CD14-positive monocyte (primary cell): Measurements from ENCODE around the gene F8. TPM values are rescaled to one million over a fixed set of nuclear protein-coding genes. Genes with fewer than 3 reads are reported as not detected.

Source experiments
- DNase-seq, 3 donors: peaks; one replicate each; pipeline ENCODE4 v3.0.0-alpha.2; 2011 to 2022
- H2AFZ ChIP-seq: 2 replicates; pipeline ENCODE4 v1.6.0; 2012; ENCODE audit warnings: mild to moderate bottlenecking, low read depth, low read length, inconsistent platforms; ENCODE audit not compliant: insufficient read depth, poor library complexity, severe bottlenecking
- H3K27ac ChIP-seq, 2 donors: 1 replicate in 1 of 2; 2 replicates in 1 of 2; pipeline ENCODE4 v1.5.1; 2012 to 2013; ENCODE audit warnings: low read length in 2 of 2, control low read depth in 1 of 2, inconsistent platforms in 1 of 2, low read depth in 1 of 2, mild to moderate bottlenecking in 1 of 2
- H3K27me3 ChIP-seq, 2 donors: one replicate each; pipeline versions ENCODE4 v1.6.0 to v1.6.1; 2011 to 2013; ENCODE audit warnings: low read length in 2 of 2; ENCODE audit not compliant: control insufficient read depth in 2 of 2, insufficient read depth in 2 of 2
- H3K36me3 ChIP-seq, 2 donors: replicated peaks in 1 of 2; 1 replicate in 1 of 2; 2 replicates in 1 of 2; pipeline versions ENCODE4 v1.5.1 to v1.6.1; 2012 to 2013; ENCODE audit warnings: low read length in 2 of 2, control low read depth in 1 of 2, inconsistent platforms in 1 of 2, mild to moderate bottlenecking in 1 of 2; ENCODE audit not compliant: insufficient read depth in 2 of 2, control insufficient read depth in 1 of 2
- H3K4me1 ChIP-seq, 2 donors: 1 replicate in 1 of 2; 2 replicates in 1 of 2; pipeline versions ENCODE4 v1.5.1 to v1.6.1; 2012 to 2013; ENCODE audit warnings: low read length in 2 of 2, control low read depth in 1 of 2, inconsistent platforms in 1 of 2, mild to moderate bottlenecking in 1 of 2, moderate library complexity in 1 of 2; ENCODE audit not compliant: insufficient read depth in 2 of 2, control insufficient read depth in 1 of 2
- H3K4me2 ChIP-seq: replicated peaks from 2 replicates; pipeline ENCODE3; 2012; ENCODE audit warnings: low read length, moderate library complexity, mild to moderate bottlenecking; ENCODE audit not compliant: poor library complexity, severe bottlenecking; ENCODE audit errors: extremely low read depth
- H3K4me3 ChIP-seq, 3 experiments: fragments of 200-600 bp in 1 of 3; sonication (generic) in 1 of 3; replicated peaks in 1 of 3; 1 replicate in 2 of 3; 2 replicates in 1 of 3; pipeline ENCODE4 v1.5.1; 2011 to 2013; ENCODE audit warnings: low read length in 3 of 3, mild to moderate bottlenecking in 3 of 3, control low read depth in 2 of 3, low read depth in 2 of 3, inconsistent platforms in 1 of 3, moderate library complexity in 1 of 3
- H3K79me2 ChIP-seq: 2 replicates; pipeline ENCODE4 v1.6.0; 2012; ENCODE audit warnings: mild to moderate bottlenecking, control low read depth, inconsistent platforms, low read length, moderate library complexity; ENCODE audit not compliant: insufficient read depth
- H3K9ac ChIP-seq: 2 replicates; pipeline ENCODE4 v1.6.0; 2017; ENCODE audit warnings: low read length, mild to moderate bottlenecking; ENCODE audit not compliant: insufficient read depth, poor library complexity, severe bottlenecking
- H3K9me3 ChIP-seq, 2 donors: replicated peaks in 1 of 2; 1 replicate in 1 of 2; 2 replicates in 1 of 2; pipeline versions ENCODE4 v1.5.1 to v1.6.1; 2012 to 2013; ENCODE audit warnings: low read length in 2 of 2, control low read depth in 1 of 2; ENCODE audit not compliant: control insufficient read depth in 1 of 2, insufficient read depth in 1 of 2
- H4K20me1 ChIP-seq: 2 replicates; pipeline ENCODE4 v1.6.0; 2012; ENCODE audit warnings: mild to moderate bottlenecking, low read length, control low read depth, moderate library complexity; ENCODE audit not compliant: insufficient read depth
- H3K27ac Mint-ChIP-seq, 7 donors: one replicate each; pipeline ENCODE4 v1.8.0; 2020; ENCODE audit warnings: mild to moderate bottlenecking in 7 of 7, mixed read lengths in 7 of 7, moderate library complexity in 6 of 7, inconsistent platforms in 2 of 7
- H3K27me3 Mint-ChIP-seq, 3 donors: one replicate each; pipeline ENCODE4 v1.8.0; 2021 to 2022; ENCODE audit warnings: low read depth in 3 of 3, mild to moderate bottlenecking in 3 of 3, mixed read lengths in 3 of 3, moderate library complexity in 3 of 3, inconsistent platforms in 1 of 3
- H3K36me3 Mint-ChIP-seq, 2 donors: one replicate each; pipeline ENCODE4 v1.8.0; 2020; ENCODE audit warnings: mixed read lengths in 2 of 2, inconsistent platforms in 1 of 2, mild to moderate bottlenecking in 1 of 2
- H3K4me1 Mint-ChIP-seq: one replicate; pipeline ENCODE4 v1.8.0; 2020; ENCODE audit warnings: mild to moderate bottlenecking, mixed read lengths
- H3K4me3 Mint-ChIP-seq, 2 donors: one replicate each; pipeline ENCODE4 v1.8.0; 2020; ENCODE audit warnings: mild to moderate bottlenecking in 2 of 2, mixed read lengths in 2 of 2, moderate library complexity in 1 of 2
- H3K9me3 Mint-ChIP-seq, 7 donors: one replicate each; pipeline ENCODE4 v1.8.0; 2020 to 2022; ENCODE audit warnings: mixed read lengths in 7 of 7, mild to moderate bottlenecking in 6 of 7, moderate library complexity in 6 of 7, inconsistent platforms in 2 of 7
- CTCF ChIP-seq: fragments of 200-600 bp; IDR thresholded peaks from one replicate; pipeline ENCODE4 v1.8.0; 2022; ENCODE audit warnings: antibody characterized with exemption, mild to moderate bottlenecking
- WGBS: methylation state at CpG from one replicate; pipeline ENCODE4 v1.1.5; 2013; ENCODE audit warnings: missing lambda C conversion rate; ENCODE audit not compliant: insufficient coverage; 5-methylcytosine and 5-hydroxymethylcytosine counted together
- intact Hi-C, 2 donors: fragments of 100-400 bp; cut with micrococcal nuclease; formaldehyde crosslinking; loops; one replicate each; pipeline versions ENCODE4 v1.15.0 to v1.15.1; 2023
- polyA plus RNA-seq, 3 donors: library from polyadenylated mRNA; depleted of rRNA in 1 of 3; unstranded in 2 of 3; stranded (reverse) in 1 of 3; fragments of 300-500 nt in 2 of 3; fragments of >200 nt in 1 of 3; fragmentation: Illumina TruSeq in 2 of 3; gene quantifications; 1 replicate in 2 of 3; 2 replicates in 1 of 3; pipeline ENCODE4 v1.2.3, GENCODE V29; 2012 to 2021

The F8 gene
- polyA plus RNA-seq, 3 donors = 1.5 to 4.5 (median 4.3) TPM

- peaks cover 0 to 5% (median 0%) of the 10 kb centered on the region in 7 donors for H3K9me3 Mint-ChIP-seq
- Histone ChIP-seq H3K9me3 (no peaks in the 10 kb centered on the region), H3K27ac (peak overlapping the region; percentile 94 to 96), H3K4me1 (peaks cover 5 to 6% of the 10 kb centered on the region in 2 donors), H3K79me2 (peaks cover 28% of the 10 kb centered on the region), H3K4me2 (peak overlapping the region; percentile 46), H4K20me1 (no peaks in the 10 kb centered on the region), H3K9ac (peak overlapping the region; percentile 87), H3K27me3 (peaks cover 0 to 2% of the 10 kb centered on the region in 2 donors), H2AFZ (peak overlapping the region; percentile 41), H3K36me3 (no peaks in the 10 kb centered on the region), H3K4me3 (peak overlapping the region; percentile 41 to 70 (median 45))
- H3K27ac Mint-ChIP-seq = peak overlapping the region; percentile 95 to 97 (median 96)
- H3K36me3 Mint-ChIP-seq = peaks cover 4 to 5% of the 10 kb centered on the region in 2 donors
- 0% methylated on average over 1 of the region's 16 CpGs for WGBS
- DNase-seq = no peak
- H3K27me3 Mint-ChIP-seq = peaks cover 0 to 3% (median 0%) of the 10 kb centered on the region in 3 donors
- TF ChIP-seq CTCF = no peak
- intact Hi-C loops = loop anchor here (5.0 kb wide), 1 partner anchor 46 kb away; the partner anchor contains the start of genes BRCC3 (in 2 of the 2), CMC4 (in 2 of the 2) and MTCP1 (in 2 of the 2)
- peak overlapping the region; percentile 76 to 82 for H3K4me3 Mint-ChIP-seq
- peaks cover 11% of the 10 kb centered on the region for H3K4me1 Mint-ChIP-seq
These were observed 3.9 kb upstream of the F8 start for GRCh38 chrX:155026420-155026726.

- Mint-ChIP-seq H3K36me3 (peaks cover 0 to 4% of the 10 kb centered on the region in 2 donors), H3K4me1 (peaks cover 8% of the 10 kb centered on the region), H3K4me3 (no peak overlapping the region), H3K9me3 (peaks cover 0 to 5% (median 0%) of the 10 kb centered on the region in 7 donors), H3K27me3 (peaks cover 0 to 3% (median 0%) of the 10 kb centered on the region in 3 donors), H3K27ac (peak overlapping the region in 1 of 7 donors; percentile 34)
- DNase-seq = no peak
- no peaks in the 10 kb centered on the region for H3K36me3 ChIP-seq
- H3K79me2 ChIP-seq = peaks cover 11% of the 10 kb centered on the region
- peaks cover 5 to 6% of the 10 kb centered on the region in 2 donors for H3K4me1 ChIP-seq
- H3K9ac ChIP-seq = no peak overlapping the region
- intact Hi-C loops = no loop called here
- no peaks in the 10 kb centered on the region for H4K20me1 ChIP-seq
- H2AFZ ChIP-seq = no peak overlapping the region
- H3K27ac ChIP-seq = no peak overlapping the region
- no peak for TF ChIP-seq CTCF
- no peak overlapping the region for H3K4me2 ChIP-seq
- H3K4me3 ChIP-seq = no peak overlapping the region
- WGBS = 100% methylated on average over 1 of the region's 6 CpGs
- peaks cover 0 to 2% of the 10 kb centered on the region in 2 donors for H3K27me3 ChIP-seq
- H3K9me3 ChIP-seq = no peaks in the 10 kb centered on the region
These were observed 1.6 kb upstream of the F8 start for GRCh38 chrX:155023907-155024833.
